OCI-LY7 (cell line): ENCODE results near the gene HELQ.

Experiments used
- CTCF ChIP-seq: fragments of 200-600 bp; sonication (generic); conservative IDR thresholded peaks from 2 replicates; pipeline ENCODE4 v1.5.1; 2014; ENCODE audit warnings: mild to moderate bottlenecking, antibody characterized with exemption, low read length, moderate library complexity, mixed read lengths
- EZH2phosphoT487 ChIP-seq: fragments of 200-600 bp; sonication (generic); IDR thresholded peaks from 2 replicates; pipeline ENCODE4 v1.6.1; 2018; ENCODE audit warnings: low read depth, borderline replicate concordance, mild to moderate bottlenecking, mixed run types, antibody characterized with exemption, low read length, moderate library complexity, mixed read lengths

GRCh38 chr4:83418211-83418610, 37.4 kb downstream of the HELQ start:
- TF ChIP-seq CTCF = no peak
- no peak for TF ChIP-seq EZH2phosphoT487
